AG04450 (cell line): ENCODE data around the gene EPN3. TPM values are rescaled to one million over a fixed set of nuclear protein-coding genes. Genes with fewer than 3 reads are reported as not detected.

ENCODE experiments used
- CTCF ChIA-PET: fragments of 300-600, 350-600 bp; formaldehyde crosslinking; extraction: SDS; loops from one replicate; lab custom pipeline; 2022; ENCODE audit warnings: antibody characterized with exemption, inconsistent platforms; lab: Charles Lee
- POLR2A ChIA-PET: fragments of 350-600 bp; formaldehyde crosslinking; extraction: SDS; loops from one replicate; lab custom pipeline; 2021; ENCODE audit warnings: antibody characterized with exemption, inconsistent platforms; lab: Yijun Ruan, JAX
- DNase-seq: peaks from one replicate; pipeline ENCODE4 v3.0.0-alpha.2; 2011; ENCODE audit warnings: low read depth, low spot score
- H3K27ac ChIP-seq: one replicate; pipeline ENCODE4 v1.5.1; 2012; ENCODE audit warnings: low read depth, low read length, control low read depth
- H3K27me3 ChIP-seq: one replicate; pipeline ENCODE4 v1.6.0; 2012; ENCODE audit warnings: low read length; ENCODE audit not compliant: control insufficient read depth, insufficient read depth
- H3K4me3 ChIP-seq: 2 replicates; pipeline ENCODE4 v1.5.1; 2011; ENCODE audit warnings: mild to moderate bottlenecking, low read depth, low read length, control low read depth
- H3K9me3 ChIP-seq: 2 replicates; pipeline ENCODE4 v1.5.1; 2012; ENCODE audit warnings: low read length; ENCODE audit not compliant: control insufficient read depth, insufficient read depth
- CTCF ChIP-seq: IDR thresholded peaks from 2 replicates; pipeline ENCODE4 v1.5.1; 2011; ENCODE audit warnings: low read depth, low read length, control low read depth, inconsistent platforms
- polyA minus RNA-seq: library from RNA; depleted of rRNA, polyadenylated mRNA; stranded (reverse); fragments of >200 nt; gene quantifications from 2 replicates; pipeline ENCODE4 v1.2.3, GENCODE V29; 2011; rRNA and poly(A)+ RNA removed
- polyA plus RNA-seq: library from polyadenylated mRNA; depleted of rRNA; stranded (reverse); fragments of >200 nt; gene quantifications from 2 replicates; pipeline ENCODE4 v1.2.3, GENCODE V29; 2011; rRNA removed

The EPN3 gene
- not detected in 2 replicates for polyA plus RNA-seq
- 0.09 TPM in 1 of 2 replicates, not detected in the other for polyA minus RNA-seq

- ChIA-PET CTCF (interaction anchor here (1.9 kb wide), 1 partner anchor 162 kb away, joined by 4 read pairs; no protein-coding TSS in a partner anchor), POLR2A (no interaction called here)
- no peak for TF ChIP-seq CTCF
- no peak for DNase-seq
- Histone ChIP-seq H3K4me3 (no peak within 1 kb of the TSS), H3K27ac (no peak within 1 kb of the TSS), H3K9me3 (no peaks in the 10 kb centered on the region; the same call in 1 of the 2 replicates), H3K27me3 (peaks cover 43% of the 10 kb centered on the region)
Observed at GRCh38 chr17:50532452-50533024, at the start of gene EPN3. TSS of gene EPN3 (plus strand) at chr17:50532735. CDS start at chr17:50536557, 3,822 bp downstream.

- no peak for TF ChIP-seq CTCF
- POLR2A ChIA-PET: interaction anchor here (1.1 kb wide), 1 partner anchor 59 kb away, joined by 4 read pairs; no protein-coding TSS in a partner anchor
- Histone ChIP-seq H3K27ac (no peak overlapping the region), H3K4me3 (no peak overlapping the region), H3K27me3 (no peaks in the 10 kb centered on the region), H3K9me3 (no peaks in the 10 kb centered on the region; the same call in 1 of the 2 replicates)
- DNase-seq: no peak
- CTCF ChIA-PET: interaction anchor here (0.7 to 3.9 kb wide), 9 partner anchors 11 to 357 kb away, joined by 3 to 22 read pairs (median 5); no protein-coding TSS in a partner anchor
Observed at GRCh38 chr17:50483266-50483665, 49.3 kb upstream of the EPN3 start.

GRCh38 chr17:50484386-50485155 lies 48.0 kb upstream of the EPN3 start:
- POLR2A ChIA-PET: no interaction called here
- no peak for TF ChIP-seq CTCF
- H3K4me3 ChIP-seq: no peak overlapping the region
- H3K27me3 ChIP-seq: no peaks in the 10 kb centered on the region
- H3K9me3 ChIP-seq: no peaks in the 10 kb centered on the region
- CTCF ChIA-PET: interaction anchor here (0.8 to 3.9 kb wide), 6 partner anchors 9 to 887 kb away, joined by 3 to 22 read pairs (median 10); no protein-coding TSS in a partner anchor
- H3K27ac ChIP-seq: no peak overlapping the region
- no peak for DNase-seq

GRCh38 chr17:50487213-50488096 lies 45.1 kb upstream of the EPN3 start:
- ChIA-PET CTCF (interaction anchor here (2.3 kb wide), 1 partner anchor 8 kb away, joined by 9 read pairs; the partner anchor contains the start of gene RSAD1), POLR2A (no interaction called here)
- no peak for DNase-seq
- Histone ChIP-seq H3K9me3 (no peaks in the 10 kb centered on the region), H3K27me3 (peaks cover 5% of the 10 kb centered on the region), H3K4me3 (no peak overlapping the region), H3K27ac (no peak overlapping the region)
- no peak for TF ChIP-seq CTCF
